ENCODE results near the gene CTBP2. TPM values are rescaled to one million over a fixed set of nuclear protein-coding genes. Genes with fewer than 3 reads are reported as not detected.

CTBP2 gene
- total and polyA plus RNA-seq, 10 of the 15 experiments (the other 5 are each of a cell fraction or from before 2014, with no cell fraction given): 0.02 to 0.72 (median 0.06) TPM; not detected in 2

DNA sequence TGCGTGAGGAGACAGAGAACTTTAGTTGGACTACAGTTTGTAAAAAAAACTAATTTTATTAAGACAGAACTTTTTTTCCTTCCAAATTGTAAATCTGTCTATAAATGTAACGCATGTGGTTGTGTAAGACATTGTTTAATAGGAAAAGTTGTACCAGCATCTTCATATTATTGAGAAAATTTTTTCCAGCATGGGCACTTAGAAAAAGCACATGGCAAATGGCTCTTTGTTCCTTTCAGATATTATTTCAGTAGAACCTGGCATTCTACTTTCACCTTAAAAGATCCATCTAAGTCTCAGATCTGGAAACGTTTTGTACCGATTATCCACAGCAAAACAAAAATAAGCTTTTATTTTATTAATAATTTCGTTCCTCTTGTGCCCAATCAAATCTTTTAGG lies 175.2 kb downstream of the CTBP2 start (continued):
- TF ChIP-seq, protein P1, sequence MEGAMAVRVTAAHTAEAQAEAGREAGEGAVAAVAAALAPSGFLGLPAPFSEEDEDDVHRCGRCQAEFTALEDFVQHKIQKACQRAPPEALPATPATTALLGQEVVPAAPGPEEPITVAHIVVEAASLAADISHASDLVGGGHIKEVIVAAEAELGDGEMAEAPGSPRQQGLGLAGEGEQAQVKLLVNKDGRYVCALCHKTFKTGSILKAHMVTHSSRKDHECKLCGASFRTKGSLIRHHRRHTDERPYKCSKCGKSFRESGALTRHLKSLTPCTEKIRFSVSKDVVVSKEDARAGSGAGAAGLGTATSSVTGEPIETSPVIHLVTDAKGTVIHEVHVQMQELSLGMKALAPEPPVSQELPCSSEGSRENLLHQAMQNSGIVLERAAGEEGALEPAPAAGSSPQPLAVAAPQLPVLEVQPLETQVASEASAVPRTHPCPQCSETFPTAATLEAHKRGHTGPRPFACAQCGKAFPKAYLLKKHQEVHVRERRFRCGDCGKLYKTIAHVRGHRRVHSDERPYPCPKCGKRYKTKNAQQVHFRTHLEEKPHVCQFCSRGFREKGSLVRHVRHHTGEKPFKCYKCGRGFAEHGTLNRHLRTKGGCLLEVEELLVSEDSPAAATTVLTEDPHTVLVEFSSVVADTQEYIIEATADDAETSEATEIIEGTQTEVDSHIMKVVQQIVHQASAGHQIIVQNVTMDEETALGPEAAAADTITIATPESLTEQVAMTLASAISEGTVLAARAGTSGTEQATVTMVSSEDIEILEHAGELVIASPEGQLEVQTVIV (IDR thresholded peaks at IDR 0.05; ENCODE audit: borderline replicate concordance, partially characterized antibody): no peak
- TF ChIP-seq IKZF1 (conservative IDR thresholded peaks at IDR 0.05) (no peak), POLR2AphosphoS2 (IDR thresholded peaks at IDR 0.05; ENCODE audit: low read depth, low read length) (no peak), NR2F1 (conservative IDR thresholded peaks at IDR 0.05) (no peak), KAT2A (conservative IDR thresholded peaks at IDR 0.05; ENCODE audit: control insufficient read depth, low read depth, low read length) (no peak), WRNIP1 (IDR thresholded peaks at IDR 0.05; ENCODE audit: borderline replicate concordance, low read depth, low read length) (no peak), STAT1 (conservative IDR thresholded peaks at IDR 0.05) (no peak), POLR2AphosphoS5 (IDR thresholded peaks at IDR 0.05; ENCODE audit: low read length) (no peak)
- TF ChIP-seq, protein P2, sequence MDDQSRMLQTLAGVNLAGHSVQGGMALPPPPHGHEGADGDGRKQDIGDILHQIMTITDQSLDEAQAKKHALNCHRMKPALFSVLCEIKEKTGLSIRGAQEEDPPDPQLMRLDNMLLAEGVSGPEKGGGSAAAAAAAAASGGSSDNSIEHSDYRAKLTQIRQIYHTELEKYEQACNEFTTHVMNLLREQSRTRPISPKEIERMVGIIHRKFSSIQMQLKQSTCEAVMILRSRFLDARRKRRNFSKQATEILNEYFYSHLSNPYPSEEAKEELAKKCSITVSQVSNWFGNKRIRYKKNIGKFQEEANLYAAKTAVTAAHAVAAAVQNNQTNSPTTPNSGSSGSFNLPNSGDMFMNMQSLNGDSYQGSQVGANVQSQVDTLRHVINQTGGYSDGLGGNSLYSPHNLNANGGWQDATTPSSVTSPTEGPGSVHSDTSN (IDR thresholded peaks at IDR 0.05; ENCODE audit: insufficient replicate concordance, low read depth, low read length): no peak
- TF ChIP-seq, protein P3, sequence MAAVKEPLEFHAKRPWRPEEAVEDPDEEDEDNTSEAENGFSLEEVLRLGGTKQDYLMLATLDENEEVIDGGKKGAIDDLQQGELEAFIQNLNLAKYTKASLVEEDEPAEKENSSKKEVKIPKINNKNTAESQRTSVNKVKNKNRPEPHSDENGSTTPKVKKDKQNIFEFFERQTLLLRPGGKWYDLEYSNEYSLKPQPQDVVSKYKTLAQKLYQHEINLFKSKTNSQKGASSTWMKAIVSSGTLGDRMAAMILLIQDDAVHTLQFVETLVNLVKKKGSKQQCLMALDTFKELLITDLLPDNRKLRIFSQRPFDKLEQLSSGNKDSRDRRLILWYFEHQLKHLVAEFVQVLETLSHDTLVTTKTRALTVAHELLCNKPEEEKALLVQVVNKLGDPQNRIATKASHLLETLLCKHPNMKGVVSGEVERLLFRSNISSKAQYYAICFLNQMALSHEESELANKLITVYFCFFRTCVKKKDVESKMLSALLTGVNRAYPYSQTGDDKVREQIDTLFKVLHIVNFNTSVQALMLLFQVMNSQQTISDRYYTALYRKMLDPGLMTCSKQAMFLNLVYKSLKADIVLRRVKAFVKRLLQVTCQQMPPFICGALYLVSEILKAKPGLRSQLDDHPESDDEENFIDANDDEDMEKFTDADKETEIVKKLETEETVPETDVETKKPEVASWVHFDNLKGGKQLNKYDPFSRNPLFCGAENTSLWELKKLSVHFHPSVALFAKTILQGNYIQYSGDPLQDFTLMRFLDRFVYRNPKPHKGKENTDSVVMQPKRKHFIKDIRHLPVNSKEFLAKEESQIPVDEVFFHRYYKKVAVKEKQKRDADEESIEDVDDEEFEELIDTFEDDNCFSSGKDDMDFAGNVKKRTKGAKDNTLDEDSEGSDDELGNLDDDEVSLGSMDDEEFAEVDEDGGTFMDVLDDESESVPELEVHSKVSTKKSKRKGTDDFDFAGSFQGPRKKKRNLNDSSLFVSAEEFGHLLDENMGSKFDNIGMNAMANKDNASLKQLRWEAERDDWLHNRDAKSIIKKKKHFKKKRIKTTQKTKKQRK (IDR thresholded peaks at IDR 0.05; ENCODE audit: low read depth, low read length): no peak

Data from GM12878 (cell line).